ENCODE results near the gene EXOC3L4. TPM values are rescaled to one million over a fixed set of nuclear protein-coding genes. Genes with fewer than 3 reads are reported as not detected.
"Not testable (repeated sequence)": the region's sequence is repeated elsewhere in the genome, so short reads cannot be mapped to it uniquely, and the experiment has no call there.

The EXOC3L4 gene
- total RNA-seq, 4 donors from 2014 or later = 0.64 to 0.75 TPM; not detected in 2

DNA sequence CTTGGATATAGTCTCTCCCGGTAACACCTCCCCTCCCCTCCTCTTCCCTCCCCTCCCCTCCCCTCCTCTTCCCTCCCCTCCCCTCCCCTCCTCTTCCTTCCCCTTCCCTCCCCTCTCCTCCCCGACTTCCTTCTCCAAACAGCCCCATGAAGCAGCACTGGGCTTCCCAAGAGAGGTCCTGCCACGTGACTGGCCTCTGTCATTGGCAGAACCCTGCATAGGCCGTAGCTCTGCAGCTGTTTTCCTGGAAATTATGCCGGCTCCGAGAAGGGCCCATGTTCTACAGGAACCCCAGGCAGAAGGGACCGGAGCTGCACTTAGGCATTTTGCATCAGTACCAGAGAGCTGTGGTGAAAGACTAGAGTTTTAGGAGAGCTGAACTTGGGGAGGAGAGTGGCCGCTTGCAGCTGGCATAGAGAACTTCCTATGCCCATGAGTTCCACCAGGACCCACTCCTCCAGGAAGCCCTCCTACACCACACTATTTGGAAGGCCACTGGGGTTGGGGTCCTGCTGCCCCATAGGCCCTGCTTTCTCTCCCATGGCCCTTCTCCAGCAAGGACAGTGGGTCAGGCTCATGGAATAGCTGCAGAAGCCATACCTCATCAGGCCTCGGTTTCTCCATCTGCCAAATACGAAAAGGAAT is 23.6 kb downstream of the EXOC3L4 start:
- 45 to 50% methylated on average over 10 of the region's 10 CpGs for WGBS, 2 donors
- intact Hi-C loops (cut with DNase I; ENCODE audit: low total_unique reads) = no loop called here
- DNase-seq (ENCODE audit: low spot score in 2 of 2) = peak in 1 of 2 donors; percentile 76
- no peak overlapping the region for H3K4me3 ChIP-seq (ENCODE audit: low read depth, poor library complexity, severe bottlenecking)
- TF ChIP-seq, protein P1, sequence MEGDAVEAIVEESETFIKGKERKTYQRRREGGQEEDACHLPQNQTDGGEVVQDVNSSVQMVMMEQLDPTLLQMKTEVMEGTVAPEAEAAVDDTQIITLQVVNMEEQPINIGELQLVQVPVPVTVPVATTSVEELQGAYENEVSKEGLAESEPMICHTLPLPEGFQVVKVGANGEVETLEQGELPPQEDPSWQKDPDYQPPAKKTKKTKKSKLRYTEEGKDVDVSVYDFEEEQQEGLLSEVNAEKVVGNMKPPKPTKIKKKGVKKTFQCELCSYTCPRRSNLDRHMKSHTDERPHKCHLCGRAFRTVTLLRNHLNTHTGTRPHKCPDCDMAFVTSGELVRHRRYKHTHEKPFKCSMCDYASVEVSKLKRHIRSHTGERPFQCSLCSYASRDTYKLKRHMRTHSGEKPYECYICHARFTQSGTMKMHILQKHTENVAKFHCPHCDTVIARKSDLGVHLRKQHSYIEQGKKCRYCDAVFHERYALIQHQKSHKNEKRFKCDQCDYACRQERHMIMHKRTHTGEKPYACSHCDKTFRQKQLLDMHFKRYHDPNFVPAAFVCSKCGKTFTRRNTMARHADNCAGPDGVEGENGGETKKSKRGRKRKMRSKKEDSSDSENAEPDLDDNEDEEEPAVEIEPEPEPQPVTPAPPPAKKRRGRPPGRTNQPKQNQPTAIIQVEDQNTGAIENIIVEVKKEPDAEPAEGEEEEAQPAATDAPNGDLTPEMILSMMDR (IDR thresholded peaks at IDR 0.05) = no peak
- TF ChIP-seq POLR2A (IDR thresholded peaks at IDR 0.05) = no peak

DNA sequence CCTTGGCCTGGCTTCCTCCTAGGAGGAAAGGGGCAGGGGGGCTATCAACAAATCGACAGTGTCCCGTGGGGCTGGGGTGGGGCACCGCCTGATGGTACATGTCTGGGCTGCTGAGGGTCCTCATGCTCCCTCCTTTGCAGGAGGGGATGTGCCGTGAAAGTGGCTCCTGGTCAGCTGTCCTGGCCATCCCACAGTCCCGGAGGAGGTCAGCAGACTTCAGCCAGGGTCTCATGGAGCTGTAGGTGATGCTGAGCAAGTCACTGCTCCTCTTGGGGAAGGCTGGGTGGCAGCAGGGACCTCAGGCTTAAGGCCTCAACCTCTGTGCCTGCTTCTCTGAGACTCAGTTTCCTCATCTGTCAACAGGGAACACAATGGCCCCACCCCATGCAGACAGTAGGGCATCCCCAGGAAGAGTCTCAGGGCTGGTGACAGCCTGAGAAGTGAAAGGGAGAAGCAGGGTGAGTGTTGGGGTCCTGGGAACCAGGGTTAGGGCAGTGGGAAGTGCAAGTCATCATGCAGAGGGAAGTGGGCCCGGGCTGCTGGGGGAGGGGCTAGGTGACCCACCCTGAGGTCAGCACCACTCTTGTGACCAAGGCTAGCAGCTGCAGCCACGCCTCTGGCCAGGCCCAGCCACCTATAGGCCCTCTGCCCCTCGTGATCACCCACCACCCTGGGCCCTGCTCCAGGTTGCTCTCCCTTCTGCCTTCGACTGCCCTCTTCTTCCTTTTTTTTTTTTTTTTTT is 24.3 kb downstream of the EXOC3L4 start:
- peak in 1 of 2 donors; percentile 61 for DNase-seq (ENCODE audit: low spot score in 2 of 2)
- no peak overlapping the region for H3K4me3 ChIP-seq (ENCODE audit: low read depth, poor library complexity, severe bottlenecking)
- 76 to 82% methylated on average over 7 to 9 of the region's 9 CpGs for WGBS, 2 donors
- no peak for TF ChIP-seq POLR2A (IDR thresholded peaks at IDR 0.05)
- TF ChIP-seq, protein P1 (IDR thresholded peaks at IDR 0.05) = no peak
- intact Hi-C loops (cut with DNase I; ENCODE audit: low total_unique reads) = no loop called here

DNA sequence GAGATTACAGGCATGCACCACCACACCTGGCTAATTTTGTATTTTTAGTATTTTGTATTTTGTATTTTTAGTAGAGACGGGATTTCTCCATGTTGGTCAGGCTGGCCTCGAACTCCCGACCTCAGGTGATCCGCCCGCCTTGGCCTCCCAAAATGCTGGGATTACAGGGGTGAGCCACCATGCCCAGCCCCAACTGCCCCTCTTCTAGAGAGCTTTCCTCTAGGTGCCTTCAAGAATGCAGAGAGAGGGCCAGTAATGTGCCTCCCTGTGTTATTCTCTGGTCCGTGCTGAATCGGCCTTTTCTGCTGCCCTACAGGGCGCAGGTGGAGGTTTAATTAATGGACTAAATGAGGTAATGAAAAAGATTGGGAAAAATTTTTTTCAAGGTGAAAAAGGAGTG is 25.0 kb downstream of the EXOC3L4 start:
- H3K4me3 ChIP-seq (ENCODE audit: low read depth, poor library complexity, severe bottlenecking); intact Hi-C loops (cut with DNase I; ENCODE audit: low total_unique reads); DNase-seq (ENCODE audit: low spot score in 2 of 2): not testable (repeated sequence)
- 90 to 94% methylated on average over 8 of the region's 8 CpGs for WGBS, 2 donors

DNA sequence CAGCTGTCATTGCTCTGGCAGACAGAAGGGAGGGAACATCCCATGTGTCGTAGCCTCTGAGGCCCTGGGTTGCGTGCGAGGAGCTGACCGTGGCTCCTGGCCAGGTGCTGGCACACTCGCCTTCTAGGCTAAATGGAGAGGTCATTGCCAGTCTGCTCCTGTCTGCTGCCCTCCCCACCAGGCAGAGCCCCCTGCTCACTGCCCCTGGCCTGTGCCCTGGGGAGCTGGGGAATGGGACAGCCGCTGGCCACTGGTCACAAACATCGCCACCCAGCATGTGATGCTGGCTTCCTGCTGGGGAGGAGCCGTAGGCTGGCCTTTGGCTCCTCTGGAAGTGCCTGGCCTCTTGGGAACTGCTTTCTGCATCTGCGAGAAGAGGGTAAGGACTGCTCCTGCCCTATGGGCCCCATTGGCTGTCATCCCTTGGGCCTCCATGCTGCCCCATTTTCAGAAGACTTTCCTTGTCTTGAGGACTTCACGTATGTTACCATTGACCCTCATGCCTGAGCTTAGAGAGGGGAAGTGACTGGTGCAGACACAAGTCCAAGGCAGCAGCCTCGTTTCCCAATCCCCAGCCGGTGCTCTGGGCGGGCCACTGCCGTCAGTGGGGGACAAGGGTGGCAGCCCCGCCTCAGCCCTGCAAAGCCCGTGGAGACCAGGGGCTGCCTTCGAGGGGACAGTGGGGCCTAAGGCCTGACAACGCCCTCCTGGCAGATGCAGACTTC is 26.8 kb downstream of the EXOC3L4 start:
- no peak overlapping the region for H3K4me3 ChIP-seq (ENCODE audit: low read depth, poor library complexity, severe bottlenecking)

DNA sequence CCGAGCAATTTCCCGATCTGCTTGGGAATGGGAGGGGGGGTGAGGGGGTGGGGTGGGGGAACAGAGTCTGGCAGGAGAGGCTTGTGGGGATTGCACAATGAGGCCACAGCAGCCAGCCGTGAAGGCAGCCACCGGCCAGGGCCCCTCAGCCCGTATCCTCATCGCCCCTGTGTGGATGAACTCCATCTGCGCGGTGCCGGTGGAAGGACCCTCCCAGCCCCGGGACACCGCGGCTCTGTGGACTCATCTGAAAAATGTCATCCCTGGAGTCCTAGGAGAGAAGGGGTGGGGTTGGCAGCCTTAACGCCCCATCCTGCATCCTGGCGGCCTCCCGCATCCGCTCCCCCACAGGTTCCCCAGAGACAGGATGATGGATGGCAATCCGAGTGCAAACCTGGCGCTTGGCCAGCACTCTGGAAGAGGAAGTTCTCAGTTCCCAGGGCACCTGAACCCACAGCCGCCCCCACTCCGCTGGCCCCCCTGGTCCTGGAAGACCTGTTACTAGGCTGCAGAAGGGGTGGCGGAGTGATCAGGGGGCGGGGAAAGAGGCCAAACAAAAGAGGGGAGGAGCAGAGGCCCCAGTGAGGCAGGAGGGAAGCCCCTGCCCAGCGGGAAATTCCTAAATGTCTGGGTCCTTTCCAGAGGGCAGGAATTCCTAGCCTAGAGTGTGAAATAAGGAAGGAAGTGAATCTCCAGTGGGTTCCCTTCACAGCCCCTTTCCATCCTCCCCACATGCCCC is 27.5 kb downstream of the EXOC3L4 start:
- H3K4me3 ChIP-seq (ENCODE audit: low read depth, poor library complexity, severe bottlenecking) = no peak overlapping the region
- WGBS, 2 donors = 3 to 14% methylated on average over 23 of the region's 23 CpGs
- TF ChIP-seq, protein P1 (IDR thresholded peaks at IDR 0.05) = no peak
- no peak for TF ChIP-seq POLR2A (IDR thresholded peaks at IDR 0.05)
- intact Hi-C loops (cut with DNase I; ENCODE audit: low total_unique reads) = no loop called here
- DNase-seq (ENCODE audit: low spot score in 2 of 2) = peak; percentile 66 to 97

More for the DNA sequence above, 26.8 kb downstream of the EXOC3L4 start:
- no peak for TF ChIP-seq POLR2A (IDR thresholded peaks at IDR 0.05)
- TF ChIP-seq, protein P1 (IDR thresholded peaks at IDR 0.05) = no peak
- intact Hi-C loops (cut with DNase I; ENCODE audit: low total_unique reads) = no loop called here
- 29 to 47% methylated on average over 9 to 18 of the region's 18 CpGs for WGBS, 2 donors
- peak; percentile 65 to 94 for DNase-seq (ENCODE audit: low spot score in 2 of 2)

All from lower leg skin (tissue), 4 donors.